ENCODE data around the gene SLC38A10.
"Not testable (repeated sequence)": the region's sequence is repeated elsewhere in the genome, so short reads cannot be mapped to it uniquely, and the experiment has no call there.

The SLC38A10 gene

DNA sequence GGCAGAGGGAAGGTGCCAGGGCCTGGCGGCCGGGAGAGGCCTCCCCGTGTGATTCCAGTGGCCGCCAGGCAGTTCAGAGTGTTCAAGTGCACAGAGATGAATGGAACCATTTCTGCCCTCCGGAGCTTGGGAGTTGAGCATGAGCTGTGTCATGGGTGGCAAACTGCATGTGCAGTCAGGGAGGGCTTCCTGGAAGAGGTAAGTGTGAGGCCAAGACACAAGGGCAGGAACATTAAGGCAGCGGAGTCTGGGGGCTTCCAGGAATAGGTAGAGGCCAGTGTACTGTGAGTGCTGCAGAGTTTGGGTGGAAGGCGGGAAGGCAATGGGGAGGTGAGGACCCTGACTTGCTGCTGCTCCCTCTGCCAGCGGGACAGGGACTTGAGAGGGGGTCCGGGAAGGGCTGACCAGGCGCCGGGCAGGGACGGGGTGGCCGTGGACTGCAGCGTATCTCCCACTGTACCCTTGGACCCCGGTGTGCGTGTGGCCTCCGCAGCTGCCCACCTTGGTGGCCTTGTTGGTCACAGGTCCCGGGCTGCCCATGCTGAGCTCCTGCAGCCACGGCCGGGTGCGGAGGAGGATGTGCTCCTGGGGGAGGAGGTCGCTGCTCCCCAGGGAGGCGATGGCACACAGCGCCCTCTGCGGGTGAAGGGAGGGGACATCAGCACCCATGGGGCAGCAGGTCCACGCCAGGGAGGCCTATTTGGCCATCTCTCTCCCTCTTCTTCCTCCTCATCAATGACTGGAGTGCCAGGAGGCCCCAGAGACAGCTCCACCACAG is 64.9 kb downstream of the SLC38A10 start:
- no peak for DNase-seq (ENCODE audit: low read depth in 2 of 2)

GRCh38 chr17:81229666-81229920 is 65.5 kb downstream of the SLC38A10 start:
- no peak for DNase-seq (ENCODE audit: low read depth in 2 of 2)

- DNase-seq (ENCODE audit: low read depth in 2 of 2) = no peak
Observed at GRCh38 chr17:81228834-81229665, 66.1 kb downstream of the SLC38A10 start.

- no peak for DNase-seq (ENCODE audit: low read depth in 2 of 2)
Observed at GRCh38 chr17:81228420-81228819, 66.7 kb downstream of the SLC38A10 start.

- DNase-seq (ENCODE audit: low read depth in 2 of 2) = not testable (repeated sequence)
Observed at GRCh38 chr17:81227630-81228029, 67.5 kb downstream of the SLC38A10 start.

DNA sequence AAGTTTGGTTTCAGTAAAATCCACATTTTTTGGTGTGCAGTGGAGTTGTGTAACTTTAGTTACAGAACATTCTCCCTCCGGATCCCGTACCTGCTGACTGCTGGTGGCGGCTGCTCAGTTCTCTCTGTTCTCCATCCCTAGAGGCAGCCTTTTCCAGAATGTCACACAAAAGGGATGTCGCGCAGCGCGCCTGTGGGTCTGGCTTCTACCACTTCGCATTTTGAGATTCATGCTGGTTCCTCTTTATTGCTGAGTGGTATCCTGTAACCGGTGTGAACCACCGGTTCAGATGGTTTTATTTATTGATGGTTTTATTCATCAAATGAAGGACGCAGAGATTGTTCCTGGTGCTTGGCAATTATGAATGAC is 71.4 kb downstream of the SLC38A10 start:
- DNase-seq (ENCODE audit: low read depth in 2 of 2) = no peak

DNA sequence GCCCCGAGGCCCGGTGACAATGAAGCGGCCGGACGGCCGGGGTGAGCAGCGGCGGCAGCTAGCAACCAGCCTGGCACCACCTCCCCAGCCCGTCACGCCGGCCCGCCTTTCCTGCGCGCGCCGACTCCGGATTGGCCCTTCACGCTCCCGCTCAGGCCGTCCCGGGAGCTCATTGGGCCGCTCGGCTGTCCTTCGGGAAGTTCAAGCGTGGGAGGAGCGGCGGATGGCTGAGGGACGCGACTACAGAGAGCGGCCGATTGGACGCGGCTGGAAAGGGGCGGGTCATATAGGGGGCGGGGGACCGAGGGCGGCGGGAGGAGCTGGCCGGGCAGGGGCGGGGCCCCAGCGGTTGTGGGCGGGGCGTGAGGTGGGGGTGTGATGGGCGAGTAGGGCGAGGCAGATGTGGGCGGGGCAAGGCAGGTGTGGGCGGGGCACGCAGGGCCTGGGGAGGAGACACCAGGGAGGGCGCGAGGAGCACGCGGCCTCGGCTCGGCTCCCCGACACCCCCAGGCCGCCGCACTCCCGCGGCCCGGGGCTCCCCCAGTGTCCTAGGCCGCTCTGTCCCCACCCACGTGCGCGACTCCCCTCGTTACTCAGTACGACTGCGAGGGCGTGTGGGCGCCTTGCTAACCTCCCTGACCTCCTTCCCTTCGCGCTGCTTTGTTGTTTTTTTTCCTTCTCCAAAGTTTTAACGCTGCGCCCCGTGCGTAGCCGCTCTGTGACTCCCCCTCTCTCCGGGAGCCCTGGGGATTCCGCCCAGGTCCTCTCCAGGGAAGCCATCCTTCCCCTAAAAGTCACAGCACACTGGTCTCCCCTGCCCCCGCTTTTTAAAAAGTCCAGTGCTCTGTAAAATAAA is 72.0 kb downstream of the SLC38A10 start, which contains the start of gene CEP131:
CEP131 (minus strand) TSS at position 60 of the 856 bp plus-strand sequence. CDS start 2,909 bp downstream, outside the sequence.
- peak; percentile 100 for DNase-seq (ENCODE audit: low read depth in 2 of 2)

GRCh38 chr17:81222620-81222905 is 72.5 kb downstream of the SLC38A10 start:
- no peak for DNase-seq (ENCODE audit: low read depth in 2 of 2)

DNA sequence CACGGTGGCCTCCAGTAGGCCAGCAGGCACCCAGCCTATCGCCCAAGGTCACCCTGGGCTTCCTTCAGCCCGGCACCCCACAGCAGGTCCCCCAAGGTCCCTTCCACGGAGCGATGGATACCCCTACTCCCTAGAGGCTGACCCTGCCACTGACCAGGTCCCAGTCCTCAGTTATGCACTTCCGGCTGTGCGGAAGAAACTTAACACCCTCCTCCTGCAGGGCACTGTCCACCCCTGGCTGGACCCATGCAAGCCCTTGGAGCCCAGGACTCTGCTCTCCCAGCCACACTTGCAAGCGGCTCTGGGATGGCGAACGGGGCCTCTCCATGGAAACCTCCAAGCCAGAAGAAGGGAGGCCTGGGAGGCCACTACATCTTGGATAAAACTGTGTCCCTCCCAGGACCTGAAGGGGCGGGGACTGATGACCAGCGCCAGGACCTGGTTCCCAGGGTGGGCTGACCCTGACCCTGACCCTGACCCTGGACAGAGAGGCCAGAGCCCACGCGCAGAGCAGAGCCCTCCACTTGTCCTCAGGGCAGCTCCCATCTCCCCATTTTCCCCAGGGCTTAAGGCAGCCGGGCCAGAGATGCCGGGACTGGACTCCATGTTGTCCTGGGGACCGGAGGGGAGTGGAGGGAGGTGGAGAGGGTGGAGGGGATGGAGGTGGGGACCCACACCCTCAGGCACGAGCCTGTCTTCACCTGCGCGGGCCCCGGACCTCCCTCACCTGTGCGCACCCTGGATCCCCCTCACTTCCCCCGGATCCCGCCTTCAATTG is 73.1 kb downstream of the SLC38A10 start:
- no peak for DNase-seq (ENCODE audit: low read depth in 2 of 2)

- no peak for DNase-seq (ENCODE audit: low read depth in 2 of 2)
Observed at GRCh38 chr17:81221371-81221841, 73.7 kb downstream of the SLC38A10 start.

- no peak for DNase-seq (ENCODE audit: low read depth in 2 of 2)
Observed at GRCh38 chr17:81219476-81220180, 75.5 kb downstream of the SLC38A10 start.

DNA sequence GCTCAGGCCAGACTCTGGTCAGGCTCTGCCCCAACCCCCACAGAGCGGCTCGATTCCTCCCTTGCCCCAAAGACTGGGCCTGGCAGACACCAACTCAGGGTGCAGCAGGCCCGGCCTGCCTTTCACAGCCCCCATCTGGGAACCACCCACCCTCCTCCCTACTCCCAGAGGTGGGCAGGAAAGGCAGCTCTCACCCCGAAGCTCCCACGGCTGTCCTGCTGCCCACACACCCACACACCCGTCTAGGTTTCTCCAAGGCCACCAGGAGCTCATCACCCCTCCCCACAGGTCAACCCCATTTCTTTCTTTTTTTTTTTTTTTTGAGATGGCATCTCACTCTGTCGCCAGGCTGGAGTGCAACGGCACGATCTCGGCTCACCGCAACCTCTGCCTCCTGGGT is 76.1 kb downstream of the SLC38A10 start:
- no peak for DNase-seq (ENCODE audit: low read depth in 2 of 2)

DNA sequence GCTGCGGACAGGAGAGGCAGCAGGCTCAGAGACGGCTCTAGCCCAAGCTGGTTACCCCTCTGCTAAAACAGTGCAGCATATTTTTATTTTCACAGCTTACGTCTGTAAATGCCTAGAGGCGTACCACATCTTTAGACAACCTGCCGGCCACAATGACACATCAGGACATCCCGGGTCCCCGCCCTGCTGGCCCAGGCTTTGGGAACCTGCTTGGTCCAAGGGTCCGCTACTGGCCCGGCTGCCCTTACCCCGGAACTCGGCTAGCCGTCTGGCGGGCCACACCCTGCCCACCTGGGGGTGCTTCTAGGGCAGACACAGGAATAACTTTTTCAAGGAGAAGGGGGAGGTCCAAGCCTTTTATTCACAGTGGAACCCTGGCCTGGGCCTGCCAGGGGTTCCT is 76.6 kb downstream of the SLC38A10 start:
- DNase-seq (ENCODE audit: low read depth in 2 of 2) = no peak

- DNase-seq (ENCODE audit: low read depth in 2 of 2) = no peak
Observed at GRCh38 chr17:81217491-81217890, 77.6 kb downstream of the SLC38A10 start.

DNA sequence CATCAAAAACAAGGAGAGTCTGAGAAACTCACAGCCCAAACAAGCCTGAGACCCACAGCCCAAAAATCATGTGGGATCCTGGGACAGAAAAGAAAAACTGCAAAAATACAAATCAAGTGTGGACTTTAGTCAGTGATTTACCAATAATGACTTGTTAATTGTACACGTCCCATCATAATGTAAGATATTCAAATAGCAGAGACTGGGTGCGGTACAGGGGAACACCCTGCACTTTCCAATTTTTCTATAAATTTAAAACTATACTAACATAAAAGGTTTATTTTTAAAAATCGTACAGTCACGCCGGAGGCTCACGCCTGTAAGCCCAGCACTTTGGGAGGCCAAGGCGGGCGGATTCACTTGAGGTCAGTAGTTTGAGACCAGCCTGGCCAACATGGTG is 81.1 kb downstream of the SLC38A10 start:
- DNase-seq (ENCODE audit: low read depth in 2 of 2) = no peak

DNA sequence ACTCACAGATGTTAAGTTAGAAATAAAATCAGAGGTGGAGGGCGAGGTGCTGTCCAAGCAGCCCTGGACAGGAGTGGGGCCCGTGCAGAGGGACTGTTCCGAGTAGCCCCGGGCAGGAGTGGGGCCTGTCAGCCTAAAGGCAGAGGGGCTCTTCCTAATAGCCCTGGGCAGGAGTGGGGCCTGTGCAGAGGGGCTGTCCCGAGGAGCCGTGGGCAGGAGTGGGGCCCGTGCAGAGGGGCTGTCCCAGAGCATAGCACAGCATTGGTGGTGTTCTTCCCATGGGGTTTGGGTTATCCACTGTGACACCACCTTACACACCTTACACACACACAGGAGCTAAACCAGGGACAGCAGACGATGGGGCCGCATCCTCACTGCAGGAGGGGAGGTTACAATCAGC is 82.7 kb downstream of the SLC38A10 start:
- DNase-seq (ENCODE audit: low read depth in 2 of 2) = no peak

DNA sequence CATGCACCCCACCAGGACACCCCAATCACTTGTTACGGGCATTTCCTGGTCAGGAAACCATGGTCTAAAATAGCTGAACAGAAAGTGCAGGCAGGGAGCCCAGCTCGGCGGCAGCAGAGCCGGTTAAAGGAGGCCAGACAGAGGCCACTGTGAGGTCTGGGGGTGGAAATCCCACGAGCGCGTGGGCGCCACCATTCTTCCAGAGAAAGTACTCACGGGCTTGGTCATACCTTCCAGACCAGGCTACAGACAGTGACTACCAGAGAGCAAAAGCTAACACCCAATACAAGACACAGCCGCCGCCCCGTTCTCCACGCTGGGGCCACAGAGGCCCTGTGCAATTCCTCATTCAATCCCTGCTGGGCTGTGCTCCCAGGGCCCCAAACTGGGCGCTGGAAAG is 84.2 kb downstream of the SLC38A10 start:
- DNase-seq (ENCODE audit: low read depth in 2 of 2) = no peak

- no peak for DNase-seq (ENCODE audit: low read depth in 2 of 2)
Observed at GRCh38 chr17:81210466-81210865, 84.6 kb downstream of the SLC38A10 start.

DNA sequence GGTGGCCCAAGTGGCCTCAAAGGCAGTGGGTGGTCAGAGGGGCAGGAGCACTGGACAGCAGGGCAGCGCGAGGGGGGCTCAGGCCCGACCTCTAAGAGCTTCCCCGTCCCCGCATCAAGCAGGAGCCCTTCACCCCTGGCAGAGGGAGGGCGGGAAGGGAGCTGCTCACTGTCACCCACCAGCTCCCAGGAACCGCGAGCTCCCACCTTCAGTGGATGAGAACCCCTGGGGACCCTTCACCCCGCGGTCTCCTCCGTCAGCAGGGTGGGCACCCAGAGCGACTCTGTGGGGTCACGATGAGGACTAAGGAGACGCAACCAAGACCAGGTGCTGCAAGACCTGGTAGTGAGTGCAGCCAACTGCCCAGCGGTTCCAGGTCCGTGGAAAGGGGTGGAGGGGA is 86.0 kb downstream of the SLC38A10 start:
- DNase-seq (ENCODE audit: low read depth in 2 of 2) = no peak

DNA sequence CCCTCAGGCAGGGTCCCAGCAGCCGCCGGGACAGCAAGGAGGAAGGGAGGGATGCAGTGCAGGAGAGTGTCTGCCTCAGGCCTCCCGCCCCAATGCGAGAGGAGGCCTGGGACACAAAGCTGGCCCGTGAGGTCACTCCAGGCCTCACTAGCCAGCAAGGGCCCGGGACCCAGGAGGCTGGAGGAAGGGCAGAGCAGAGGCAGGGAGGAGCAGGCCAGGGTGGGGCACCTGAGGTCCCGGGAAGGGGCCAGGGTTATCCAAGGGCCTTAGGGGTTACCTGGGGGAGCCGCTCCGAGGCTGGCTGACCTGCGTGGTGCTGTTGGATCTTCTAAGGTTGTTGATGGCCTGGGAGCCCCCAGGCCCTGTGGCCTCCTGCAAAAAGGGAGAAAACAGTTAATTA is 86.5 kb downstream of the SLC38A10 start:
- DNase-seq (ENCODE audit: low read depth in 2 of 2) = no peak

Measured in stimulated activated CD4-positive, alpha-beta T cell treated with anti-CD3 and anti-CD28 coated beads, Interleukin-4, amount 100 ng/mL, for 48 hours (primary cell).